Adrenal gland (tissue), 12 donors: Measurements from ENCODE around the gene HAPLN3. TPM values are rescaled to one million over a fixed set of nuclear protein-coding genes. Genes with fewer than 3 reads are reported as not detected.

Experiments
- DNase-seq, 7 donors: peaks; one replicate each; pipeline ENCODE4 v3.0.0-alpha.2; 2019 to 2020
- H3K27ac ChIP-seq, 5 donors: fragments of 200-600 bp; sonication (generic) in 4 of 5; 1 replicate in 3 of 5; 2 replicates in 2 of 5; pipeline versions ENCODE4 v1.5.1 to v1.8.0; 2016 to 2020; ENCODE audit warnings: mild to moderate bottlenecking in 1 of 5
- H3K27me3 ChIP-seq: fragments of 200-600 bp; 2 replicates; pipeline ENCODE4 v1.8.0; 2021
- H3K36me3 ChIP-seq, 2 donors: fragments of 200-600 bp; replicated peaks in 1 of 2; 1 replicate in 1 of 2; 2 replicates in 1 of 2; pipeline versions ENCODE4 v1.5.1 to v1.8.0; 2018 to 2022
- H3K4me1 ChIP-seq, 2 donors: fragments of 200-600 bp; replicated peaks in 1 of 2; 1 replicate in 1 of 2; 2 replicates in 1 of 2; pipeline versions ENCODE4 v1.5.1 to v1.8.0; 2018 to 2021
- H3K4me3 ChIP-seq, 4 donors: fragments of 200-600 bp; sonication (generic) in 3 of 4; one replicate each; pipeline ENCODE4 v1.5.1; 2016 to 2018
- H3K9me3 ChIP-seq, 3 donors: fragments of 200-600 bp; sonication (generic) in 1 of 3; replicated peaks in 1 of 3; 1 replicate in 2 of 3; 2 replicates in 1 of 3; pipeline versions ENCODE4 v1.5.1 to v1.8.0; 2016 to 2021
- POLR2A ChIP-seq, 2 donors: fragments of 450-650 bp; IDR thresholded peaks; one replicate each; pipeline ENCODE4 v1.6.1; 2017; ENCODE audit warnings: antibody characterized with exemption in 2 of 2, mild to moderate bottlenecking in 2 of 2, moderate library complexity in 1 of 2
- WGBS, 4 donors: extraction: QIAGEN DNeasy Blood & Tissue Kit in 2 of 4; methylation state at CpG; one replicate each; pipeline versions ENCODE4 v1.1.5 to v1.1.7; 2013 to 2017; 5-methylcytosine and 5-hydroxymethylcytosine counted together
- intact Hi-C, 2 donors: fragments of 100-400 bp; cut with DNase I; formaldehyde crosslinking; loops; one replicate each; pipeline versions ENCODE4 v1.14.1 to v1.15.0; 2022 to 2023
- polyA plus RNA-seq, 3 donors: library from polyadenylated mRNA; stranded (reverse); fragments of 200-250 nt in 2 of 3; fragments of 350-450 nt in 1 of 3; fragmentation: Illumina TruSeq in 1 of 3; extraction: RNeasy Lipid Tissue Mini Kit (QIAGEN cat#74804) in 1 of 3; gene quantifications; one replicate each; pipeline ENCODE4 v1.2.3, GENCODE V29; 2013 to 2014
- total RNA-seq, 9 donors: library from RNA; depleted of rRNA in 4 of 9; stranded (reverse); fragments of >200 nt in 4 of 9; fragments of 120-200 nt in 1 of 9; fragmentation: NEBNext Ultra II Directional in 1 of 9; extraction: Animal tissue kit (Norgen Biotek cat#: 25700) in 1 of 9; gene quantifications; one replicate each; pipeline versions ENCODE4 v1.1.0 to v1.2.4, GENCODE V29; 2013 to 2023
- TF ChIP-seq, protein P1 (sequence below), 6 experiments: fragments of 450-650 bp in 4 of 6; fragments of 200-600 bp in 2 of 6; sonication (generic) in 1 of 6; IDR thresholded peaks; 1 replicate in 5 of 6; 2 replicates in 1 of 6; pipeline versions ENCODE4 v1.5.1 to v1.8.0; 2016 to 2021; ENCODE audit warnings: antibody characterized with exemption in 6 of 6, mild to moderate bottlenecking in 2 of 6, moderate library complexity in 1 of 6
- donor health status: healthy with polysubstance abuse.
- donor health status: Bipolar disorder and iron deficiency.
- donor health status: DM: yes; HTN: yes; CAD: no.
- donor health status: DM: no; HTN: no; CAD: no.
- donor health status: DM: no; HTN: no; CAD: no.
- donor health status: DM: yes; HTN: yes; CAD: no.

Gene HAPLN3
- total and polyA plus RNA-seq, 12 donors = 0.55 to 7.6 (median 3.7) TPM

DNA sequence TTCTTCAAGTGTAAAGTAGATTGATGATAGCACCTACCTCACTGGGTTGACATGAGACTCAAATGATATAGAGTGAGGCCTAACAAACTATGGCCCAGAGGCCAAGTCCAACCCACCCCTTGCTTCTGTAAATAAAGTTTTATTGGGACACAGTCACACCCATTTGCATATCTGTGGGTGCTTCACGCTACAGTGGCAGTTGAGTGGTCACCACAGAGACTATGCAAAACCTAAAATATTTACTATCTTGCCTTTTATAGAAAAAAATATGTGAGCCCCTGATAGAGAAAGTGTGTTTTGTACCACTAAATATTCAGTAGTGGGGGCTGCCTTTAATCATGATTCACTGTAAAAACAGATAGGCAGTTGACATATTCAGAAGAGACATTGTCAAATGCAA lies 54.1 kb downstream of the HAPLN3 start:
- no peaks in the 10 kb centered on the region for H3K27me3 ChIP-seq
- no peak overlapping the region for H3K4me3 ChIP-seq
- H3K36me3 ChIP-seq = no peaks in the 10 kb centered on the region
- TF ChIP-seq, protein P1, sequence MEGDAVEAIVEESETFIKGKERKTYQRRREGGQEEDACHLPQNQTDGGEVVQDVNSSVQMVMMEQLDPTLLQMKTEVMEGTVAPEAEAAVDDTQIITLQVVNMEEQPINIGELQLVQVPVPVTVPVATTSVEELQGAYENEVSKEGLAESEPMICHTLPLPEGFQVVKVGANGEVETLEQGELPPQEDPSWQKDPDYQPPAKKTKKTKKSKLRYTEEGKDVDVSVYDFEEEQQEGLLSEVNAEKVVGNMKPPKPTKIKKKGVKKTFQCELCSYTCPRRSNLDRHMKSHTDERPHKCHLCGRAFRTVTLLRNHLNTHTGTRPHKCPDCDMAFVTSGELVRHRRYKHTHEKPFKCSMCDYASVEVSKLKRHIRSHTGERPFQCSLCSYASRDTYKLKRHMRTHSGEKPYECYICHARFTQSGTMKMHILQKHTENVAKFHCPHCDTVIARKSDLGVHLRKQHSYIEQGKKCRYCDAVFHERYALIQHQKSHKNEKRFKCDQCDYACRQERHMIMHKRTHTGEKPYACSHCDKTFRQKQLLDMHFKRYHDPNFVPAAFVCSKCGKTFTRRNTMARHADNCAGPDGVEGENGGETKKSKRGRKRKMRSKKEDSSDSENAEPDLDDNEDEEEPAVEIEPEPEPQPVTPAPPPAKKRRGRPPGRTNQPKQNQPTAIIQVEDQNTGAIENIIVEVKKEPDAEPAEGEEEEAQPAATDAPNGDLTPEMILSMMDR (IDR thresholded peaks at IDR 0.05) = no peak
- no peak for TF ChIP-seq POLR2A (IDR thresholded peaks at IDR 0.05)
- intact Hi-C loops = no loop called here
- DNase-seq = no peak
- no peaks in the 10 kb centered on the region for H3K4me1 ChIP-seq
- WGBS, 4 donors = 87 to 98% (median 95%) methylated on average over 1 of the region's 1 CpG
- H3K27ac ChIP-seq = no peak overlapping the region
- H3K9me3 ChIP-seq = no peaks in the 10 kb centered on the region

DNA sequence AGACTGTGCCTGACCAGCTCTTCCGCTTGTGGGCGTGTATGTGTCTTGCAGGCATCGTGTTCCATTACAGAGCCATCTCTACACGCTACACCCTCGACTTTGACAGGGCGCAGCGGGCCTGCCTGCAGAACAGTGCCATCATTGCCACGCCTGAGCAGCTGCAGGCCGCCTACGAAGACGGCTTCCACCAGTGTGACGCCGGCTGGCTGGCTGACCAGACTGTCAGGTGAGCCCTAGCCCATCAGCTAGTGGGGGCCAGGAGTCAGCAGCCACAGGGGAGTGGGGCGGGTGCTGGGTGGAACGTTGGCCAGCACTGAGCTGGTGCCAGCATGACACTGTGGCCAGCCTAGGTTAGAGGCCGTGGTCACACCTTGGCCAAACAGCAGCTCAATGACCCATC lies 55.4 kb downstream of the HAPLN3 start:
- Histone ChIP-seq H3K4me3 (no peak overlapping the region), H3K9me3 (no peaks in the 10 kb centered on the region), H3K36me3 (no peaks in the 10 kb centered on the region), H3K27me3 (no peaks in the 10 kb centered on the region), H3K4me1 (no peaks in the 10 kb centered on the region), H3K27ac (no peak overlapping the region)
- intact Hi-C loops = loop anchor here in 1 of 2 donors (5.0 kb wide), 1 partner anchor 183 kb away; no protein-coding TSS in a partner anchor
- TF ChIP-seq POLR2A (IDR thresholded peaks at IDR 0.05) = no peak
- TF ChIP-seq, protein P1 (IDR thresholded peaks at IDR 0.05) = no peak
- no peak for DNase-seq
- 87 to 95% (median 90%) methylated on average over 14 to 16 of the region's 16 CpGs for WGBS, 4 donors

DNA sequence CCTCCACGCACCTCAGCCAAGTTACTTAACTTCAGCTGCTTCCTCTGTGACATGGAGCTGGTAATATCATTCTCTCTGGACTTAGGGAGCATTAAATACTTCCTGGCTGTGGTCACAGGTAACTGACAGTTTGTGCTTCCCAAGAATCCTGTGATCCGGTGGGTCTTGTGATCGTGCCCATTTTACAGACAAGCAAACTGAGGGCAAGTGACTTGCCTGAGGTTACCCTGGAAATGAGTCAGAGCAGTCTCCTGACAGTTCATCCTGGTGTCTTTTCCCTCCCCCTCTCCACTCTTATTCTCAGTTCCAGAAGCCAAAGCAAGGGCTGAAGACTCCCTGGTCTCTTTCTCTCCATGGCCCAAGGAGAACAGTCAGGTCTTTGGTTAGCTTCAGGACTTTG lies 56.2 kb downstream of the HAPLN3 start:
- Histone ChIP-seq H3K36me3 (no peaks in the 10 kb centered on the region), H3K27me3 (no peaks in the 10 kb centered on the region), H3K4me1 (no peaks in the 10 kb centered on the region), H3K4me3 (no peak overlapping the region), H3K9me3 (no peaks in the 10 kb centered on the region), H3K27ac (no peak overlapping the region)
- intact Hi-C loops = loop anchor here in 1 of 2 donors (5.0 kb wide), 1 partner anchor 182 kb away; no protein-coding TSS in a partner anchor
- WGBS, 4 donors = 79 to 83% (median 82%) methylated on average over 3 of the region's 3 CpGs
- TF ChIP-seq, protein P1 (IDR thresholded peaks at IDR 0.05) = no peak
- TF ChIP-seq POLR2A (IDR thresholded peaks at IDR 0.05) = no peak
- no peak for DNase-seq

DNA sequence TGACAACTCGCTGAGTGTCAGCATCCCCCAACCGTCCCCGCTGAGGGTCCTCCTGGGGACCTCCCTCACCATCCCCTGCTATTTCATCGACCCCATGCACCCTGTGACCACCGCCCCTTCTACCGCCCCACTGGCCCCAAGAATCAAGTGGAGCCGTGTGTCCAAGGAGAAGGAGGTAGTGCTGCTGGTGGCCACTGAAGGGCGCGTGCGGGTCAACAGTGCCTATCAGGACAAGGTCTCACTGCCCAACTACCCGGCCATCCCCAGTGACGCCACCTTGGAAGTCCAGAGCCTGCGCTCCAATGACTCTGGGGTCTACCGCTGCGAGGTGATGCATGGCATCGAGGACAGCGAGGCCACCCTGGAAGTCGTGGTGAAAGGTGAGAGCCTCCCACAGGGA lies 56.7 kb downstream of the HAPLN3 start:
- Histone ChIP-seq H3K27ac (no peak overlapping the region), H3K9me3 (no peaks in the 10 kb centered on the region), H3K27me3 (no peaks in the 10 kb centered on the region), H3K4me3 (no peak overlapping the region), H3K4me1 (no peaks in the 10 kb centered on the region), H3K36me3 (no peaks in the 10 kb centered on the region)
- intact Hi-C loops = loop anchor here in 1 of 2 donors (5.0 kb wide), 1 partner anchor 181 kb away; no protein-coding TSS in a partner anchor
- DNase-seq = no peak
- TF ChIP-seq, protein P1 (IDR thresholded peaks at IDR 0.05) = no peak
- TF ChIP-seq POLR2A (IDR thresholded peaks at IDR 0.05) = no peak
- 87 to 94% (median 88%) methylated on average over 11 to 18 of the region's 18 CpGs for WGBS, 4 donors
